ENCODE results near the gene ANKS1A. TPM values are rescaled to one million over a fixed set of nuclear protein-coding genes. Genes with fewer than 3 reads are reported as not detected.

The ANKS1A gene
- total and polyA plus RNA-seq, 2 experiments from 2014 or later = 12.1 to 31.9 TPM

DNA sequence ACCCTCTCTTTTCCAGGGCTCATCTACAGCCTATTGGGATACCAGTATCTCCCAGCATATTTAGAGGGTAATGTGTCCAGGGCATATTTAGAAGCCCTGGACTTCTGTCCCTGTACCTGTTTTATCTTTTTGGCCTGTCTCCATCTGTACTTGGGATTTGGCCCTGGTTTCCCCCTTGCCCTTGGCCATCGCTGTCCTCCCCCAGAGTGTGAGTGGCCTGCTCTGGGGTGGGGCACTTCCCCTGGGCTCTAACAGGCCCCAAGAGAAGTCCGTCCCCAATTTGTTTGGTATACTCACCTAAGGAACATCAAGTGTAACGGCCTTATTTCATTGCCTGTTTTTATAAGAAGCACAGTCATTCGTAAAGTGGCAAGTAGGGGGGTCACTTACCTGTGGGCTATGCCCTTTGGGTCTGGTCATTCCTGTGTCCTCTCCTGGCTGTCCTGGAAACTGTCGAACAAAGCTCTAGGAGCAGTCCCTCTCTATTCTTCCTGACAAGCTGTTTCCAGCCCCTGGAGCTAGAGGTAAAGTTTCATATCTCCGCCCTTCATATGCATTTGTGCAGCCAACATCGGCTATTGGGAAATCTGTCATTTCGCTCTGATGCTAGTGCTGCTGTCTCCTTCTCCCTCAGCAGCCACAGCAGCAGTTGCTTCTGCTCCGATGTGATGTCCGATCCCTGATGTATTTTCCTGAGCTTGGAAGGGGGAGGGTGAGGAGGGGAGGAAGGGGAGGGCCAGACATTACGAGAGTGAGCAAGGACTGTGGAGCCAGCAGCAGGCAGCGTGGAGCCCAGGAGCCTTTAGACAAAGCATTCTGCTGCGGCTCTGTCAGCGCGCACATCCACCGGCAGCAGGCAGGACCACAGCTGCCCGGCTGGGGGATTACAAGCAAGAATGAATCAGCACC, 168.6 kb downstream of the ANKS1A start:
- H3K4me1 Mint-ChIP-seq = peaks cover 13% of the 10 kb centered on the region
- no peak overlapping the region for H2AFZ ChIP-seq
- 0 out of 2 replicates have a peak overlapping the region, but pooled peaks have one; percentile 59 for H3K27ac ChIP-seq (ENCODE audit: low read depth)
- peaks cover 14% of the 10 kb centered on the region for H3K27me3 Mint-ChIP-seq (ENCODE audit: insufficient read depth, low read depth, poor library complexity)
- TF ChIP-seq JUNB (IDR thresholded peaks at IDR 0.05; ENCODE audit: unreplicated experiment) = no peak
- TF ChIP-seq NANOG (IDR thresholded peaks at IDR 0.05; ENCODE audit: borderline replicate concordance) = no peak
- TF ChIP-seq POLR2AphosphoS5 (IDR thresholded peaks at IDR 0.05; ENCODE audit: low read depth) = no peak
- H3K4me3 ChIP-seq = no peak overlapping the region
- H3K4me2 ChIP-seq = no peak overlapping the region
- no peaks in the 10 kb centered on the region for H3K9me3 Mint-ChIP-seq
- peaks cover 20% of the 10 kb centered on the region for H3K36me3 Mint-ChIP-seq (ENCODE audit: low read depth)
- no peaks in the 10 kb centered on the region for H3K27me3 ChIP-seq (ENCODE audit: insufficient read depth)
- H4K20me1 ChIP-seq (replicated peaks; ENCODE audit: insufficient read depth) = no peaks in the 10 kb centered on the region
- no peaks in the 10 kb centered on the region for H3K79me2 ChIP-seq (replicated peaks; ENCODE audit: insufficient read depth)
- ATAC-seq (peak; percentile 63), DNase-seq (ENCODE audit: low spot score) (peak; percentile 36)
- no peaks in the 10 kb centered on the region for H3K36me3 ChIP-seq (ENCODE audit: insufficient read depth)
- no peak overlapping the region for H3K4me3 Mint-ChIP-seq
- H3F3A ChIP-seq (replicated peaks; ENCODE audit: low read depth) = no peaks in the 10 kb centered on the region
- H3K27ac Mint-ChIP-seq = peak overlapping the region; percentile 84
- no peaks in the 10 kb centered on the region for H3K9me2 ChIP-seq (ENCODE audit: insufficient read depth)
- H3K4me1 ChIP-seq (ENCODE audit: insufficient read depth) = no peaks in the 10 kb centered on the region; the same call in 1 of the 2 replicates

DNA sequence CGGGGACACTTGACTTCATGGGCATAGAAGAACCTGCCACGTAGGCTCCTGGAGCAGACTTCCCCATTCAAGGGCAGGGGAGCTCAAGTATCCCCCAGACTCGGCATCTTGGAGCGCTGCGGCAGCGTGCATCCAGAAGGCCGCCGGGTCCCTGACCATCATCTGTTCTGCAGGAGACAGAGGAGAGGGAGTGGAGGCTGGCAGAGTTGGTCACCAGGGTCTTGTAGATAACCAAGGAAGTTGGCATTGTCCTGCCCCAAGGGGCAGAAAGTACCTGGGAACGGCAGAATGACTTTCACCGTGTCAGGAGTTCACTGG, 169.3 kb downstream of the ANKS1A start:
- H4K20me1 ChIP-seq (replicated peaks; ENCODE audit: insufficient read depth) = no peaks in the 10 kb centered on the region
- no peaks in the 10 kb centered on the region for H3F3A ChIP-seq (replicated peaks; ENCODE audit: low read depth)
- H2AFZ ChIP-seq = no peak overlapping the region
- Mint-ChIP-seq H3K4me3 (no peak overlapping the region), H3K27ac (peak overlapping the region; percentile 84), H3K27me3 (ENCODE audit: insufficient read depth, low read depth, poor library complexity) (peaks cover 14% of the 10 kb centered on the region), H3K9me3 (no peaks in the 10 kb centered on the region), H3K4me1 (peaks cover 14% of the 10 kb centered on the region), H3K36me3 (ENCODE audit: low read depth) (peaks cover 20% of the 10 kb centered on the region)
- H3K79me2 ChIP-seq (replicated peaks; ENCODE audit: insufficient read depth) = no peaks in the 10 kb centered on the region
- no peak overlapping the region for H3K4me2 ChIP-seq
- H3K4me3 ChIP-seq = no peak overlapping the region
- TF ChIP-seq CREB1 (CRISPR knock-in tag; IDR thresholded peaks at IDR 0.05; ENCODE audit: low read depth) (no peak), JUNB (IDR thresholded peaks at IDR 0.05; ENCODE audit: unreplicated experiment) (no peak)
- TF ChIP-seq, protein P1, sequence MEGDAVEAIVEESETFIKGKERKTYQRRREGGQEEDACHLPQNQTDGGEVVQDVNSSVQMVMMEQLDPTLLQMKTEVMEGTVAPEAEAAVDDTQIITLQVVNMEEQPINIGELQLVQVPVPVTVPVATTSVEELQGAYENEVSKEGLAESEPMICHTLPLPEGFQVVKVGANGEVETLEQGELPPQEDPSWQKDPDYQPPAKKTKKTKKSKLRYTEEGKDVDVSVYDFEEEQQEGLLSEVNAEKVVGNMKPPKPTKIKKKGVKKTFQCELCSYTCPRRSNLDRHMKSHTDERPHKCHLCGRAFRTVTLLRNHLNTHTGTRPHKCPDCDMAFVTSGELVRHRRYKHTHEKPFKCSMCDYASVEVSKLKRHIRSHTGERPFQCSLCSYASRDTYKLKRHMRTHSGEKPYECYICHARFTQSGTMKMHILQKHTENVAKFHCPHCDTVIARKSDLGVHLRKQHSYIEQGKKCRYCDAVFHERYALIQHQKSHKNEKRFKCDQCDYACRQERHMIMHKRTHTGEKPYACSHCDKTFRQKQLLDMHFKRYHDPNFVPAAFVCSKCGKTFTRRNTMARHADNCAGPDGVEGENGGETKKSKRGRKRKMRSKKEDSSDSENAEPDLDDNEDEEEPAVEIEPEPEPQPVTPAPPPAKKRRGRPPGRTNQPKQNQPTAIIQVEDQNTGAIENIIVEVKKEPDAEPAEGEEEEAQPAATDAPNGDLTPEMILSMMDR (conservative IDR thresholded peaks at IDR 0.05; ENCODE audit: low read depth in 2 of 2) = no peak
- H3K27ac ChIP-seq (ENCODE audit: low read depth) = no peak overlapping the region
- H3K36me3 ChIP-seq (ENCODE audit: insufficient read depth) = no peaks in the 10 kb centered on the region
- ATAC-seq = no peak
- H3K4me1 ChIP-seq (ENCODE audit: insufficient read depth) = no peaks in the 10 kb centered on the region; the same call in 1 of the 2 replicates
- DNase-seq (ENCODE audit: low spot score) = no peak
- no peaks in the 10 kb centered on the region for H3K9me2 ChIP-seq (ENCODE audit: insufficient read depth)
- H3K27me3 ChIP-seq (ENCODE audit: insufficient read depth) = no peaks in the 10 kb centered on the region

DNA sequence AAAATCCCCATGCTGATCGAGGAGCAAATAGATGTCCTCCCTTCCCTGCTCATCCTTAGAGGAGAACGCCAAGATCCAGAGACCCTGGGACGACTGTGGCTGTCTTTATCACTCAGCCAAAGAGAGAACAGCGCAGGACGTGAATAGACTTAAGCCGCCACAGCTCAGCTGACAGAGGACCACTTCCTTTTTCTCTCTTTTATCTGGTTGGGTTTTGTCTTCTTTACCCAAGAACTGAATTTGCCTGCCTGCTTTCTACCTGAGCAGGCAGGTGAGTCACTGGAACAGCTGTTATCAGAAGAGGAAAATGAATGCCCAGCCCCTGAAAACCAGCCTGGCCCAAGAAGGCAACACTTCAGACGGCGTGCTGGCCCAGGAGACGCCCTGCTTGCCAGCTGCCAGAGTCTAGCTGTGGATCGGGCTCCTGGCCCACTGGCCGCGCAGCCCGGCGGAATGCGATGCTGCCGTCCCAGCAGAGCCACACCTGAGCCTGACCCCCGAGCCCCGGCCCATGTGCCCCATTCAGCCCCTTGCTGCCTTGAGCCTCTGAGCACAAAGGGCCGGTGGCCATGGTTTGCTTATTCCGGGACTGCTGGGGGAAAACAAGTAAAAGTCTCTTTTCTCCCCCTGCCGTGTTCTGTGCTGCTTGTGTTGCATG, 169.9 kb downstream of the ANKS1A start:
- no peaks in the 10 kb centered on the region for H3K9me3 Mint-ChIP-seq
- peaks cover 21% of the 10 kb centered on the region for H3K4me1 Mint-ChIP-seq
- no peak for DNase-seq (ENCODE audit: low spot score)
- peak overlapping the region; percentile 39; the same call in 1 of the 2 replicates for H3K27ac ChIP-seq (ENCODE audit: low read depth)
- no peaks in the 10 kb centered on the region for H3K9me2 ChIP-seq (ENCODE audit: insufficient read depth)
- H3K4me3 Mint-ChIP-seq = no peak overlapping the region; the same call in 2 of the 3 replicates
- H3K36me3 Mint-ChIP-seq (ENCODE audit: low read depth) = peaks cover 20% of the 10 kb centered on the region
- H4K20me1 ChIP-seq (replicated peaks; ENCODE audit: insufficient read depth) = no peaks in the 10 kb centered on the region
- H3K4me2 ChIP-seq = no peak overlapping the region
- ATAC-seq = peak; percentile 36
- H2AFZ ChIP-seq = no peak overlapping the region
- no peaks in the 10 kb centered on the region for H3K27me3 ChIP-seq (ENCODE audit: insufficient read depth)
- H3K79me2 ChIP-seq (replicated peaks; ENCODE audit: insufficient read depth) = no peaks in the 10 kb centered on the region
- H3K36me3 ChIP-seq (ENCODE audit: insufficient read depth) = no peaks in the 10 kb centered on the region
- no peaks in the 10 kb centered on the region; the same call in 1 of the 2 replicates for H3K4me1 ChIP-seq (ENCODE audit: insufficient read depth)
- H3F3A ChIP-seq (replicated peaks; ENCODE audit: low read depth) = no peaks in the 10 kb centered on the region
- peaks cover 14% of the 10 kb centered on the region for H3K27me3 Mint-ChIP-seq (ENCODE audit: insufficient read depth, low read depth, poor library complexity)
- no peak overlapping the region for H3K4me3 ChIP-seq
- peak overlapping the region; percentile 59; the same call in 1 of the 2 replicates for H3K27ac Mint-ChIP-seq
- TF ChIP-seq ZNF331 (CRISPR knock-in tag; IDR thresholded peaks at IDR 0.05; ENCODE audit: low read depth) (no peak), JUNB (IDR thresholded peaks at IDR 0.05; ENCODE audit: unreplicated experiment) (no peak), NANOG (IDR thresholded peaks at IDR 0.05; ENCODE audit: borderline replicate concordance) (no peak), POLR2AphosphoS5 (IDR thresholded peaks at IDR 0.05; ENCODE audit: low read depth) (no peak), STAT1 (IDR thresholded peaks at IDR 0.05; ENCODE audit: unreplicated experiment) (no peak), CREB1 (CRISPR knock-in tag; IDR thresholded peaks at IDR 0.05; ENCODE audit: low read depth) (no peak)
- TF ChIP-seq, protein P1 (conservative IDR thresholded peaks at IDR 0.05; ENCODE audit: low read depth in 2 of 2) = no peak

All from GM23338 (cell line).